Activated naive CD4-positive, alpha-beta T cell treated with anti-CD3 and anti-CD28 coated beads, Interleukin-2, amount 50 U/mL, for 24 hours (primary cell): ENCODE data around the gene KCNN3.

ENCODE experiments used
- H3K27ac Mint-ChIP-seq: one replicate; pipeline ENCODE4 v1.8.0; 2021; ENCODE audit warnings: mild to moderate bottlenecking, mixed read lengths
- H3K27me3 Mint-ChIP-seq: one replicate; pipeline ENCODE4 v1.8.0; 2021; ENCODE audit warnings: mixed read lengths
- H3K36me3 Mint-ChIP-seq: one replicate; pipeline ENCODE4 v1.8.0; 2021; ENCODE audit warnings: mixed read lengths
- H3K4me1 Mint-ChIP-seq: one replicate; pipeline ENCODE4 v1.8.0; 2021; ENCODE audit warnings: mixed read lengths
- H3K4me3 Mint-ChIP-seq: one replicate; pipeline ENCODE4 v1.8.0; 2021; ENCODE audit warnings: mild to moderate bottlenecking, mixed read lengths
- H3K9me3 Mint-ChIP-seq: one replicate; pipeline ENCODE4 v1.8.0; 2021; ENCODE audit warnings: mixed read lengths

Gene KCNN3

GRCh38 chr1:154772606-154773506, 97.2 kb downstream of the KCNN3 start:
- Mint-ChIP-seq H3K4me1 (peaks cover 11% of the 10 kb centered on the region), H3K4me3 (no peak overlapping the region), H3K36me3 (no peaks in the 10 kb centered on the region), H3K9me3 (no peaks in the 10 kb centered on the region), H3K27ac (no peak overlapping the region), H3K27me3 (no peaks in the 10 kb centered on the region)

DNA sequence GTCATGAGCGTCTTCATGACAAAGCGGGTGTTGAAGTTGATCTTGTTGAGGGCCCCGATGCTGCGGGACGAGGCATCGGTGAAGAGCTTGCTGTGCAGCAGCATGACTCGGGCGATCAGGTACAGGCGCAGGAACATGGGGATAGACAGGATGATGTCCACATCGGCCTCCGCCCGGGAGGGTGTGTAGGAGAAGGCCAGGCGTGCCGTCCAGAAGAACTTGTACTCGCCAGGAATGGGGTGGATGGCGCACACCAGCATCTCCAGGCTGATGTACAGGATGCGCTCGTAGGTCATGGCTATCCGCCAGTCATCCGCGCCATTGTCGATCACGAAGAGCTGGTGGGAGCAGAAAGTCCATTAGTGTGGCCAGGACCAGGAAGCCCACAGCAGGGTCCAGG, 98.0 kb downstream of the KCNN3 start:
- H3K36me3 Mint-ChIP-seq: no peaks in the 10 kb centered on the region
- no peak overlapping the region for H3K27ac Mint-ChIP-seq
- H3K4me1 Mint-ChIP-seq: peaks cover 8% of the 10 kb centered on the region
- H3K4me3 Mint-ChIP-seq: no peak overlapping the region
- no peaks in the 10 kb centered on the region for H3K9me3 Mint-ChIP-seq
- H3K27me3 Mint-ChIP-seq: no peaks in the 10 kb centered on the region

GRCh38 chr1:154770897-154771594, 99.0 kb downstream of the KCNN3 start:
- H3K27me3 Mint-ChIP-seq: no peaks in the 10 kb centered on the region
- H3K4me1 Mint-ChIP-seq: peaks cover 3% of the 10 kb centered on the region
- H3K36me3 Mint-ChIP-seq: no peaks in the 10 kb centered on the region
- no peak overlapping the region for H3K4me3 Mint-ChIP-seq
- H3K9me3 Mint-ChIP-seq: no peaks in the 10 kb centered on the region
- no peak overlapping the region for H3K27ac Mint-ChIP-seq

- H3K4me3 Mint-ChIP-seq: no peak overlapping the region
- H3K9me3 Mint-ChIP-seq: no peaks in the 10 kb centered on the region
- no peaks in the 10 kb centered on the region for H3K27me3 Mint-ChIP-seq
- H3K36me3 Mint-ChIP-seq: no peaks in the 10 kb centered on the region
- H3K4me1 Mint-ChIP-seq: peaks cover 3% of the 10 kb centered on the region
- H3K27ac Mint-ChIP-seq: no peak overlapping the region
Measured at GRCh38 chr1:154769193-154769895, 100.7 kb downstream of the KCNN3 start.

- Mint-ChIP-seq H3K27ac (no peak overlapping the region), H3K9me3 (no peaks in the 10 kb centered on the region), H3K4me3 (no peak overlapping the region), H3K27me3 (no peaks in the 10 kb centered on the region), H3K4me1 (peaks cover 7% of the 10 kb centered on the region), H3K36me3 (no peaks in the 10 kb centered on the region)
Measured at GRCh38 chr1:154768456-154769125, 101.5 kb downstream of the KCNN3 start.

DNA sequence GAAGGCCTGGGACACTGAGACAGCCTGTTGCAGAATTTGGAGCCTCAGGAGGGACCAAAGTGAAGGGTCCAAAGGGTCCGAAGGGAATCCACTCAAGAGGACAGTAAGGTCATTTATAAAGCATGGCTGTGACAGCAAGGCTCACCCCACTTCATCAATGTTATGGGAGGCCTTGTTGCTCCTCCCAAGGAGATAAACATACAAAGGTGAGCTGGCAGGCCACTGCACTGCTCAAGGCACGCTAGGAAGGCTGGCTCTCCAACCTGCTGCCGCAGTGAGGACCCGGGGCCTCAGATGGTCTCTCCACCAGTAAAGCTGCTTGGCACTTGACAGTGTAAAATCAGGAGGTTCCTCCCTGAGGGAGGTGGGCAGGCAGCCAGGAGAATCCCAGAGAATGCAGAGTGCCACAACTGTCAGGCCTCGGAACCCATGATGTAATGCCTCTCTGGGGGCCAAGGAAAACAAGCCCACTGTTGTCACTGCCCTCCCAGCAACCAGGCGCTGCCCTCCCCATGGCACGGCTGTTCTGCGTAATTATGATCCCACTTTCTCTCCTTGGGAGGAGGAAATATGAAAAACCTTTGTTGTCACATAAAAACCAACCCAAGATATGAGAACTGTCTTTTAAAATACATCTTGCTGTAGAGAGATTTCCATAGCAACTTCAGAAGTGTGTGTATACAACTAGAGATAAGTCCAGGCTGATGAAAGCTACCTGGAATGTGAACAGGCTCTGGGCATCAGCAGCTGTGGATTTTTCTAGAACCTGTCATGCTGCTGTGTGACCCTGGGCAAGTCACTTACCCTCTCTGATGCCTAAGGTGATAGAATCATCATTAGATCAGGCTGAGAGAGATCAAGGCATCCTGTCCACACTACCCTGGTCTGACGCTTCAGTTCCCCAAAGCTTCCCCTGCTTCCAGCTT, 102.5 kb downstream of the KCNN3 start:
- Mint-ChIP-seq H3K36me3 (no peaks in the 10 kb centered on the region), H3K9me3 (no peaks in the 10 kb centered on the region), H3K27ac (no peak overlapping the region), H3K27me3 (no peaks in the 10 kb centered on the region), H3K4me3 (no peak overlapping the region), H3K4me1 (peaks cover 13% of the 10 kb centered on the region)

- Mint-ChIP-seq H3K4me1 (peaks cover 17% of the 10 kb centered on the region), H3K27me3 (no peaks in the 10 kb centered on the region), H3K4me3 (no peak overlapping the region), H3K36me3 (no peaks in the 10 kb centered on the region), H3K27ac (no peak overlapping the region), H3K9me3 (no peaks in the 10 kb centered on the region)
Measured at GRCh38 chr1:154765970-154766369, 104.1 kb downstream of the KCNN3 start.

DNA sequence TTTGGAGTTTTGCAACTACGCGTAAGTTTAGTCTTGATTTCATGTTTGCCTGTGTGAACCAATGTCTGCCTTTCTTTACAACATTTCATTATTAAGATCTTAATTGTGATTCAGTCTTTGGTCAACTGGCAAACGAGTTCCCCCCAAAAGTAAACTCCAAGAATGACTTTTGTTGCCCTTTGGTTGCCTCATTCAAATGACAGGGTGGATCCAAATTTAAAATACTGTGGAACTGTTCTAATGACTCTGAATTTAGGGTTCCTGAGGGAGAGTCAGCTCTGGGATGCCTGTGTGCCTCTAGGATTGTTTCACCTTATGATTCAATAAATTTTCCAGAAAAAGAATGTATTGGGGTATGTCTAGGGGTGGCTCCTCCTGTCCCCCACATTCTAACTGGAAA, 105.3 kb downstream of the KCNN3 start:
- Mint-ChIP-seq H3K27me3 (no peaks in the 10 kb centered on the region), H3K9me3 (no peaks in the 10 kb centered on the region), H3K36me3 (no peaks in the 10 kb centered on the region), H3K4me1 (peaks cover 21% of the 10 kb centered on the region), H3K4me3 (no peak overlapping the region), H3K27ac (no peak overlapping the region)

- H3K27me3 Mint-ChIP-seq: no peaks in the 10 kb centered on the region
- no peak overlapping the region for H3K4me3 Mint-ChIP-seq
Measured at GRCh38 chr1:154764181-154764580, 105.9 kb downstream of the KCNN3 start.

GRCh38 chr1:154760469-154760933, 109.6 kb downstream of the KCNN3 start:
- Mint-ChIP-seq H3K4me1 (peaks cover 62% of the 10 kb centered on the region), H3K27ac (peak overlapping the region; percentile 95), H3K4me3 (peak overlapping the region; percentile 87), H3K9me3 (no peaks in the 10 kb centered on the region), H3K27me3 (no peaks in the 10 kb centered on the region), H3K36me3 (no peaks in the 10 kb centered on the region)

More at GRCh38 chr1:154764181-154764580, 105.9 kb downstream of the KCNN3 start:
- Mint-ChIP-seq H3K9me3 (no peaks in the 10 kb centered on the region), H3K4me1 (peaks cover 27% of the 10 kb centered on the region), H3K36me3 (no peaks in the 10 kb centered on the region), H3K27ac (no peak overlapping the region)

- H3K4me1 Mint-ChIP-seq: peaks cover 69% of the 10 kb centered on the region
- H3K9me3 Mint-ChIP-seq: no peaks in the 10 kb centered on the region
- no peaks in the 10 kb centered on the region for H3K27me3 Mint-ChIP-seq
- H3K36me3 Mint-ChIP-seq: no peaks in the 10 kb centered on the region
- H3K27ac Mint-ChIP-seq: peak overlapping the region; percentile 95
- peak overlapping the region; percentile 87 for H3K4me3 Mint-ChIP-seq
Measured at GRCh38 chr1:154759793-154760192, 110.3 kb downstream of the KCNN3 start.

DNA sequence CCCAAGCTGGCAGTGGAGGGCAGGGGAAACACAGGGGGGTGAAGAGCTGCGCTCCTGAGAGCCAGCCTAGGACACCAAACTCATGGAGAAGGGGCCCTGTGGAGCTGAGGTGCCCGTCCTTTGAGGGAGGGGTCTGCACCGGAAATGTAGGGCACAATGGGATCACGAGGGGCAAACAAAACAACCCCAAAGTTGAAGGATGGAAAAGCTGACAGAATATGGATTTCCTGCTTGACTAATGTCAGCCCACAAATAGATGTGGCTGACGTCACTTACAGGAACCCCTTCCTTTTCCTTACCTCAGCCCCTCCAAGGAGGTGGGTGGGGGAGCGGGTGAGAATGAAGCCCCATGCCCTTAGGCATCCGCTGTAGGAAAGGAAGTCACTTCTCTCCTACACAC, 110.9 kb downstream of the KCNN3 start:
- Mint-ChIP-seq H3K9me3 (no peaks in the 10 kb centered on the region), H3K4me1 (peaks cover 71% of the 10 kb centered on the region), H3K27me3 (no peaks in the 10 kb centered on the region), H3K4me3 (peak overlapping the region; percentile 87), H3K27ac (peak overlapping the region; percentile 95), H3K36me3 (no peaks in the 10 kb centered on the region)

DNA sequence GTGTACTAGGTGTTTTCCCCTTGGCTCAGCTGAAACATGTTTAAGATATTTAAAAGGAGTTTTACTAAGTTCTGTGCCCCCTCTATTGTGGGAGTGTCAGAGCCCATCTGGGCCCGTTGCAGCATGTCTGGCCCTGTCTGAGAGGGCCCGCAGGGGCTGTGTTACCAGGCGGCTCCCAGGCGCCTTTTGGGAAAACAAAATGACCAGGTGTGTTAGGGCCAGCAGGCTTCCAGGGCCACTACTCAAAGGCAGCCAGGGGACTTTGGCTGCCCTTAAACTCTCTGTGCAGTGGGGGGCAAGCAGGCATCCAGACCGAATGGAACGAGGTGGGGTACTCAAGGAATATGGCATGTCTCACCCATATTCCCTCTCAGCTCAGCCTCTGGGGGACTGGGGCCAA, 111.7 kb downstream of the KCNN3 start:
- H3K27me3 Mint-ChIP-seq: no peaks in the 10 kb centered on the region
- H3K4me1 Mint-ChIP-seq: peaks cover 70% of the 10 kb centered on the region
- no peaks in the 10 kb centered on the region for H3K36me3 Mint-ChIP-seq

GRCh38 chr1:154756793-154757548, 113.1 kb downstream of the KCNN3 start:
- no peak overlapping the region for H3K4me3 Mint-ChIP-seq
- H3K27ac Mint-ChIP-seq: peak overlapping the region; percentile 99
- no peaks in the 10 kb centered on the region for H3K36me3 Mint-ChIP-seq
- no peaks in the 10 kb centered on the region for H3K9me3 Mint-ChIP-seq
- peaks cover 69% of the 10 kb centered on the region for H3K4me1 Mint-ChIP-seq
- no peaks in the 10 kb centered on the region for H3K27me3 Mint-ChIP-seq

More for the DNA sequence above, 111.7 kb downstream of the KCNN3 start:
- Mint-ChIP-seq H3K27ac (peak overlapping the region; percentile 95), H3K9me3 (no peaks in the 10 kb centered on the region), H3K4me3 (peak overlapping the region; percentile 9)
